DMS114 treated with DMSO at 0.1 percent for 48 hours (cell line): ENCODE results near the gene PDE3A.

Source experiments
- DNase-seq: peaks from one replicate; lab custom pipeline; 2025; ENCODE audit not compliant: unreplicated experiment; lab: John Stamatoyannopoulos, UW

Gene PDE3A

GRCh38 chr12:20420557-20420956 lies 52.2 kb downstream of the PDE3A start:
- no peak for DNase-seq

- DNase-seq = no peak
Observed at GRCh38 chr12:20421421-20421820, 53.1 kb downstream of the PDE3A start.

GRCh38 chr12:20423557-20423956 lies 55.2 kb downstream of the PDE3A start:
- no peak for DNase-seq

GRCh38 chr12:20424841-20425240 lies 56.5 kb downstream of the PDE3A start:
- no peak for DNase-seq

GRCh38 chr12:20426191-20426590 lies 57.9 kb downstream of the PDE3A start:
- no peak for DNase-seq

- no peak for DNase-seq
Observed at GRCh38 chr12:20426957-20427356, 58.6 kb downstream of the PDE3A start.

- DNase-seq = no peak
Observed at GRCh38 chr12:20429852-20430251, 61.5 kb downstream of the PDE3A start.

GRCh38 chr12:20432290-20432689 lies 64.0 kb downstream of the PDE3A start:
- no peak for DNase-seq

GRCh38 chr12:20434996-20435395 lies 66.7 kb downstream of the PDE3A start:
- DNase-seq = no peak

GRCh38 chr12:20436316-20436715 lies 68.0 kb downstream of the PDE3A start:
- no peak for DNase-seq

GRCh38 chr12:20438299-20438779 lies 70.0 kb downstream of the PDE3A start:
- no peak for DNase-seq

- no peak for DNase-seq
Observed at GRCh38 chr12:20439626-20440025, 71.3 kb downstream of the PDE3A start.

GRCh38 chr12:20440408-20440807 lies 72.1 kb downstream of the PDE3A start:
- no peak for DNase-seq

- no peak for DNase-seq
Observed at GRCh38 chr12:20442322-20442721, 74.0 kb downstream of the PDE3A start.

GRCh38 chr12:20443255-20443654 lies 74.9 kb downstream of the PDE3A start:
- DNase-seq = no peak

GRCh38 chr12:20443792-20444191 lies 75.5 kb downstream of the PDE3A start:
- no peak for DNase-seq

GRCh38 chr12:20444595-20445170 lies 76.3 kb downstream of the PDE3A start:
- no peak for DNase-seq

GRCh38 chr12:20445687-20446086 lies 77.3 kb downstream of the PDE3A start:
- DNase-seq = no peak

GRCh38 chr12:20446836-20447235 lies 78.5 kb downstream of the PDE3A start:
- no peak for DNase-seq

GRCh38 chr12:20448781-20449180 lies 80.4 kb downstream of the PDE3A start:
- no peak for DNase-seq

GRCh38 chr12:20450591-20451180 lies 82.3 kb downstream of the PDE3A start:
- no peak for DNase-seq

GRCh38 chr12:20451761-20452160 lies 83.4 kb downstream of the PDE3A start:
- DNase-seq = no peak

GRCh38 chr12:20452496-20453010 lies 84.2 kb downstream of the PDE3A start:
- DNase-seq = no peak
